ENCODE measurements around the gene ACOT4.
"Not testable (repeated sequence)": the region's sequence is repeated elsewhere in the genome, so short reads cannot be mapped to it uniquely, and the experiment has no call there.

ACOT4 gene

DNA sequence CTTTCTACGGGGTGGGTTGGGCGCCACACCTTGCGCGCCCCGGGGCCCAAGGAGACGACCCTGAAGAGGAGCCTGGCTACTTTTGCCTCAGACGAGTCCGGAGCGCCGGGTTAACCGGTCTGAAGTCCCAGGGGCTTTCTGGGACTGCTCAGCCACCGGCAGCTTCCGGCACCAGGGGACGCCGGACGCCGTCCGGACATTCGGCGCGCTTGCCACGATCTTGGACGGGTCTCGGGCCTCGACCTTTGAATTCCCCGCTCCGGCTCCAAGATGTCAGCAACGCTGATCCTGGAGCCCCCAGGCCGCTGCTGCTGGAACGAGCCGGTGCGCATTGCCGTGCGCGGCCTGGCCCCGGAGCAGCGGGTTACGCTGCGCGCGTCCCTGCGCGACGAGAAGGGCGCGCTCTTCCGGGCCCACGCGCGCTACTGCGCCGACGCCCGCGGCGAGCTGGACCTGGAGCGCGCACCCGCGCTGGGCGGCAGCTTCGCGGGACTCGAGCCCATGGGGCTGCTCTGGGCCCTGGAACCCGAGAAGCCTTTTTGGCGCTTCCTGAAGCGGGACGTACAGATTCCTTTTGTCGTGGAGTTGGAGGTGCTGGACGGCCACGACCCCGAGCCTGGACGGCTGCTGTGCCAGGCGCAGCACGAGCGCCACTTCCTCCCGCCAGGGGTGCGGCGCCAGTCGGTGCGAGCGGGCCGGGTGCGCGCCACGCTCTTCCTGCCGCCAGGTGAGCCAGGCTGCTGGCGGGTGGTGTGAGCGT is at the start of gene ACOT4:
Gene ACOT4, plus strand, starts transcription at position 184 of the 760 bp plus-strand sequence. Its CDS starts 87 bp downstream, at position 271.
- Mint-ChIP-seq H3K27ac (peak within 1 kb of the TSS; percentile 43), H3K9me3 (no peaks in the 10 kb centered on the region), H3K4me3 (peak within 1 kb of the TSS; percentile 74), H3K27me3 (no peaks in the 10 kb centered on the region), H3K36me3 (no peaks in the 10 kb centered on the region), H3K4me1 (peaks cover 19% of the 10 kb centered on the region)
- ATAC-seq: peak; percentile 90

GRCh38 chr14:73542961-73543360 is 48.7 kb upstream of the ACOT4 start:
- H3K4me3 Mint-ChIP-seq, H3K27ac Mint-ChIP-seq, H3K9me3 Mint-ChIP-seq, H3K27me3 Mint-ChIP-seq, H3K36me3 Mint-ChIP-seq, ATAC-seq, H3K4me1 Mint-ChIP-seq: not testable (repeated sequence)

GRCh38 chr14:73545353-73545752 is 46.3 kb upstream of the ACOT4 start:
- not testable (repeated sequence) for H3K4me1 Mint-ChIP-seq, H3K4me3 Mint-ChIP-seq, ATAC-seq, H3K9me3 Mint-ChIP-seq, H3K27ac Mint-ChIP-seq, H3K36me3 Mint-ChIP-seq, H3K27me3 Mint-ChIP-seq

DNA sequence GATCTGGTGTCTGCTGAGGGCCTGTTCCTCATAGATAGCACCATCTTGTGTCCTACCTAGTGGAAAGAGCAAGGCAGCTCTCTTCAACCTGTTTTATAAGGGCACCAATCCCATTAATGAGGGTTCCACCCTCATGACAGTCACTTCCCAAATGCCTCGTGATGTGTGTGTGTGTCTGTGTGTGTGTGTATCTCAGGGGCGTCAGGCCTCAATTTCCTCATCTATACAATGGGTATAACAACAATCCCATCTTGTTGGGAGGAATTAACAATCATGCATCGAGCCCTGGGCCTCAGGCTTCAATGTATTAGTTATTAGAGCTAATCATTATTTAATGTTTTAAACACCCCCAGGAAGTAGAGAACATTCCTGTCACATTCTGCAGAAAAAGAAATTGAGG is 42.6 kb upstream of the ACOT4 start:
- H3K36me3 Mint-ChIP-seq, H3K27me3 Mint-ChIP-seq, H3K27ac Mint-ChIP-seq, H3K4me3 Mint-ChIP-seq, ATAC-seq, H3K9me3 Mint-ChIP-seq, H3K4me1 Mint-ChIP-seq: not testable (repeated sequence)

- not testable (repeated sequence) for H3K4me3 Mint-ChIP-seq, H3K4me1 Mint-ChIP-seq
- ATAC-seq: peak; percentile 77
Measured at GRCh38 chr14:73549889-73550524, 41.7 kb upstream of the ACOT4 start.

DNA sequence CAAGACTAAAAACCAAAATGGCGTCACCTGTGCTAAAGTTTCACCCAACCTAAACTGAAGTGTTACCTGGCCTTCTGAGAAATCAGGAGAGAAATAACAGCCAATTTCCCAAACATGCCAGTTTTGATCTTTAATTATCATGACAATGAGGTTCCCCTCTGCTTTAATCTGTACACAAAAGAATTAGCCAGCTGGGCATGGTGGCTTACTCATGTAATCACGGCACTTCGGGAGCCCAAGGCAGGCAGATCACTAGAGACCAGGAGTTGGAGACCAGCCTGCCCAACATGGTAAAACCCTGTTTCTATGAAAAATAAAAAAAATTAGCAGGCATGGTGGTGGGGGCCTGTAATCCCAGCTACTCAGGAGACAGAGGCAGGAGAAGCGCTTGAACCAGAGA is 37.8 kb upstream of the ACOT4 start:
- H3K36me3 Mint-ChIP-seq: no peaks in the 10 kb centered on the region
- no peak overlapping the region for H3K27ac Mint-ChIP-seq
- H3K9me3 Mint-ChIP-seq: no peaks in the 10 kb centered on the region
- H3K4me1 Mint-ChIP-seq: peaks cover 6% of the 10 kb centered on the region
- H3K27me3 Mint-ChIP-seq: no peaks in the 10 kb centered on the region
- no peak overlapping the region for H3K4me3 Mint-ChIP-seq
- no peak for ATAC-seq

More at GRCh38 chr14:73549889-73550524, 41.7 kb upstream of the ACOT4 start:
- not testable (repeated sequence) for H3K27ac Mint-ChIP-seq, H3K36me3 Mint-ChIP-seq, H3K9me3 Mint-ChIP-seq, H3K27me3 Mint-ChIP-seq

DNA sequence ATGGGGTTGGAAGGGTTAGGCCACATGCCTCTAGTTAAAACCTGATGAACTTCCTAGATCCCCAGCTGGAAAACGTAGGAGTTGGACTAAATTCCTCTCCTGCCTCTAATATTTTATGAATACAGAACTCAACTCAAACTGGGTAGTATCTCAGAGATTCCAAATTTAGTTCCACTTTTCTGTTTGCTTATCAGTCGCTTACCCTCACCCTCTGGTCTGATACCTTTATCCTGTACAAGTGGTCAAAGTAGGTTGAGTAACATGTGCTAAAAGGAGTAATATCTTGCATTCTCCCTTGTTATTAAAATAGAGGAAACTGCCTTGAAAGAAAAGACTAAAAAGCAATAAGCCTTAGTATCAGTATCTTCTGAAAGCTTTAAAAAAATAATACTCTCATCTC is 34.5 kb upstream of the ACOT4 start:
- not testable (repeated sequence) for H3K4me1 Mint-ChIP-seq

DNA sequence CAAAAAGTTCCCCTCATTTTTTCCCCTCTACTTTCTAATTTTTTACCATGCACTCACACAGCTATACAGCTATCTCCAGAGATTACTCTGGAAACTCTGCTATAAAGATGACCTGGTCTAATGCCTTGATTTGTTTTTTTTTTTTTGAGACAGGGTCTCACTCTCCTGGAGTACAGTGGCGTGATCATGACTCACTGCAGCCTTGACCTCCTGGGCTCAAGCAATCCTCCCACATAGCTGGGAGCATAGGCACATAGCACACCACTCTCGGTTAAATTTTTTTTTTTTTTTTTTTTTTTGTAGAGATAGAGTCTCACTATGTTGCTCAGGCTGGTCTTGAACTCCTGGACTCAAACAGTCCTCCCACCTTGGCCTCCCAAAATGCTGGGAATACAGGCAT is 33.4 kb upstream of the ACOT4 start:
- not testable (repeated sequence) for H3K4me1 Mint-ChIP-seq, H3K27me3 Mint-ChIP-seq, ATAC-seq, H3K9me3 Mint-ChIP-seq, H3K27ac Mint-ChIP-seq, H3K4me3 Mint-ChIP-seq
- peaks cover 12% of the 10 kb centered on the region for H3K36me3 Mint-ChIP-seq

More for the DNA sequence above, 34.5 kb upstream of the ACOT4 start:
- H3K27me3 Mint-ChIP-seq, H3K9me3 Mint-ChIP-seq, H3K4me3 Mint-ChIP-seq, H3K27ac Mint-ChIP-seq, ATAC-seq, H3K36me3 Mint-ChIP-seq: not testable (repeated sequence)

- H3K27ac Mint-ChIP-seq, H3K27me3 Mint-ChIP-seq, H3K9me3 Mint-ChIP-seq, ATAC-seq, H3K4me3 Mint-ChIP-seq: not testable (repeated sequence)
- peaks cover 20% of the 10 kb centered on the region for H3K4me1 Mint-ChIP-seq
- H3K36me3 Mint-ChIP-seq: peaks cover 25% of the 10 kb centered on the region
Measured at GRCh38 chr14:73562256-73562655, 29.4 kb upstream of the ACOT4 start.

DNA sequence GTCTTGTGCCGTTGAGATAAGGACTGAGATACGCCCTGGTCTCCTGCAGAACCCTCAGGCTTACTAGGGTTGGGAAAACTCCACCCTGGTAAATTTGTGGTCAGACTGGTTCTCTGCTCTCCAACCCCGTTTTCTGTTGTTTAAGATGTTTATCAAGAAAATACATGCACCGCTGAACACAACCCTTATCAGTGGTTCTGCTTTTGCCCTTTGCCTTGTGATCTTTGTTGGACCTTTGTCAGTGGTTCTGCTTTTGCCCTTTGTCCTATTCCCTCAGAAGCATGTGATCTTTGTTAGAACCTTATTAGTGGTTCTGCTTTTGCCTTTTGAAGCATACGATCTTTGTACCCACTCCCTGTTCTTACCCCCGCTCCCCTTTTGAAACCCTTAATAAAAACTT is 29.0 kb upstream of the ACOT4 start:
- H3K9me3 Mint-ChIP-seq, ATAC-seq, H3K4me3 Mint-ChIP-seq, H3K27me3 Mint-ChIP-seq, H3K27ac Mint-ChIP-seq: not testable (repeated sequence)
- Mint-ChIP-seq H3K36me3 (peaks cover 25% of the 10 kb centered on the region), H3K4me1 (peaks cover 25% of the 10 kb centered on the region)

DNA sequence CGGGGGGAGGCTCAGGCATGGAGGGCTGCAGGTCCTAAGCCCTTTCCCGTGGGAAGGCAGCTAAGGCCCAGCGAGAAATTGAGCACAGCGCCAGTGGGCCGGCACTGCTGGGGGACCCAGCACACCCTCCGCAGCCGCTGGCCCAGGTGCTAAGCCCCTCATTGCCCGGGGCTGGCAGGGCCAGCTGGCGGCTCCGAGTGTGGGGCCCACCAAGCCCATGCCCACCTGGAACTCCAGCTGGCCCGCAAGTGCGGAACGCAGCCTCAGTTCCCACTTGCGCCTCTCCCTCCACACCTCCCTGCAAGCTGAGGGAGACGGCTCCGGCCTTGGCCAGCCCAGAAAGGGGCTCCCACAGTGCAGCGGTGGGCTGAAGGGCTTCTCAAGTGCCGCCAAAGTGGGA is 25.2 kb upstream of the ACOT4 start:
- not testable (repeated sequence) for H3K27me3 Mint-ChIP-seq, H3K4me3 Mint-ChIP-seq
- peaks cover 50% of the 10 kb centered on the region for H3K4me1 Mint-ChIP-seq

GRCh38 chr14:73566935-73567334 is 24.7 kb upstream of the ACOT4 start:
- H3K36me3 Mint-ChIP-seq: peaks cover 21% of the 10 kb centered on the region
- H3K9me3 Mint-ChIP-seq, H3K27ac Mint-ChIP-seq, H3K27me3 Mint-ChIP-seq, ATAC-seq, H3K4me3 Mint-ChIP-seq: not testable (repeated sequence)
- peaks cover 50% of the 10 kb centered on the region for H3K4me1 Mint-ChIP-seq

More for the DNA sequence above, 25.2 kb upstream of the ACOT4 start:
- ATAC-seq, H3K9me3 Mint-ChIP-seq, H3K27ac Mint-ChIP-seq: not testable (repeated sequence)
- H3K36me3 Mint-ChIP-seq: peaks cover 25% of the 10 kb centered on the region

DNA sequence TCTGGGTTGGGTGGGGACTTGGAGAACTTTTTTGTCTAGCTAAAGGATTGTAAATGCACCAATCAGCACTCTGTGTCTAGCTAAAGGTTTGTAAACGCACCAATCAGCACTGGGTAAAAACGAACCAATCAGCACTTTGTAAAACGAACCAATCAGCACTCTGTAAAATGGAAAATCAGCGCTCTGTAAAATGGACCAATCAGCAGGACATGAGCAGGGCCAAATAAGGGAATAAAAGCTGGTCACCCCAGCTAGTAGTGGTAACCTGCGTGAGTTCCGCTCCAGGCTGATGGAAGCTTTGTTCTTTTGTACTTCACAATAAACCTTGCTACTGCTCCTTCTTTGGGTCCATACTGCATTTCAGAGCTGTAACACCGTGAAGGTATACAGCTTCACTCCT is 24.3 kb upstream of the ACOT4 start:
- Mint-ChIP-seq H3K36me3 (peaks cover 24% of the 10 kb centered on the region), H3K4me1 (peaks cover 50% of the 10 kb centered on the region), H3K27ac (no peak overlapping the region), H3K27me3 (no peaks in the 10 kb centered on the region), H3K4me3 (peak overlapping the region; percentile 87), H3K9me3 (peaks cover 4% of the 10 kb centered on the region)
- ATAC-seq: no peak

DNA sequence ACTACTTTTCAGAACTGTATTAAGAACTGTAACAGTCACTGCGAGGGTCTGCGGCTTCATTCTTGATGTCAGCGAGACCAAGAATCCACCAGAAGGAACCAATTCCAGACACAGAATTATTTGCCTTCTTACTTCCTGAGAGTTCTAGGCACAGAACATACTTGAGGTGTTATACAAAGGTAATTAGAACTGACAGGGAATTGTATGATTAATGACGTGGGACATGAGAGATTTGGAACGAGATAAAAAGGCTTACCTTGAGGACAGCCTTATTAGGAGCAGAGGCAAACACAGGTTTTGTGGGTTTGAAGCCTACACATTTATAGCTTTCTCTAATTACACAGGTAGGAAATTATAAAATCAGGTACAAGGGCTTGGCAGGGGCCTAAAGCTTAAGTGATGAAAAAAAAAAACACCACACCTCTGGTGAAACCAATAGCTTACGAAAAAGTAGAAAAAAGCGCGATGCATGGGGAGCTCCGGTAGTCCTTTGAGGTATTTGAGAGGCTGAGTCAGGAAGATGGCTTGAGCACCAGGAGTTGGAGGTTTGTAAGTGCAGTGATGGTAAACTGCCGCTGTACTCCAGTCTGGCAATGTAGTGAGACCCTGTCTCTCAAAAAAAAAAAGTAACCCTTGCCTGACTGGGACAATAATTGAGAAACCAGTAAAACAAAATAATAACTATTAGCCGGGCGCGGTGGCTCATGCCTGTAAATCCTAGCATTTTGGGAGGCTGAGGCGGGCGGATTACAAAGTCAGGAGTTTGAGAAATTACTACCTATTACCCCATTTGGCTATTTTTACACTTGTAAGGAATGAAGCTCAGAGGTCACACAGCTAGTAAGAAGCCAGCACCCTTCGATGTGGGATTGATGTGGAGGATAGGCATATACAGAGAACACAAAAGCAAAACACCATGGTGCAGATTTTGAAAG is 23.5 kb upstream of the ACOT4 start:
- Mint-ChIP-seq H3K27me3 (no peaks in the 10 kb centered on the region), H3K27ac (peak overlapping the region; percentile 97), H3K9me3 (no peaks in the 10 kb centered on the region), H3K36me3 (peaks cover 19% of the 10 kb centered on the region), H3K4me1 (peaks cover 50% of the 10 kb centered on the region), H3K4me3 (peak overlapping the region; percentile 87)
- ATAC-seq: no peak

DNA sequence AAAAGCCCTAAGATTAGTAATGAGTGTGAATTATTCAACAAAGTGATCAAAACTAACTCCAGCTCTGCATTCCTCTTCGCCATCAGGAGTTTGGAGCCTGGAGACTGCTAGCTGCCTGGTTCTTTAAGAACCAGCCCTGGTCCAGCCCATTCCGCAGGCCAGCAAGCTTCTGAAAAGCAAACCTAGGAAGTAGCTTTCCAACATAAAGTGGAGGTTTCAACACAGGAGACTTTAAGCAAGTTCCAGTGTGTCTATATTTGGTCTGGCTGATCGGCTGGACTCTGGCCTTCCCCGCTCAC is 22.8 kb upstream of the ACOT4 start:
- peaks cover 50% of the 10 kb centered on the region for H3K4me1 Mint-ChIP-seq
- peak overlapping the region; percentile 97 for H3K27ac Mint-ChIP-seq
- peaks cover 17% of the 10 kb centered on the region for H3K36me3 Mint-ChIP-seq
- H3K9me3 Mint-ChIP-seq, ATAC-seq, H3K27me3 Mint-ChIP-seq: not testable (repeated sequence)
- H3K4me3 Mint-ChIP-seq: peak overlapping the region; percentile 87

Data from stimulated activated memory B cell treated with anti-CD40 and anti-IgM and Interleukin-4, amounts not matched to agents 10 μg/mL and 1 μg/mL and 100 μg/mL, for 72 hours (primary cell).